ENCODE measurements around the gene UBTD2. TPM values are rescaled to one million over a fixed set of nuclear protein-coding genes. Genes with fewer than 3 reads are reported as not detected.

The UBTD2 gene
- total and polyA plus RNA-seq, 9 of the 15 experiments (the other 6 are each of a cell fraction or from before 2014, with no cell fraction given): 0.01 to 0.46 (median 0.15) TPM; not detected in 1

- TF ChIP-seq, protein P1, sequence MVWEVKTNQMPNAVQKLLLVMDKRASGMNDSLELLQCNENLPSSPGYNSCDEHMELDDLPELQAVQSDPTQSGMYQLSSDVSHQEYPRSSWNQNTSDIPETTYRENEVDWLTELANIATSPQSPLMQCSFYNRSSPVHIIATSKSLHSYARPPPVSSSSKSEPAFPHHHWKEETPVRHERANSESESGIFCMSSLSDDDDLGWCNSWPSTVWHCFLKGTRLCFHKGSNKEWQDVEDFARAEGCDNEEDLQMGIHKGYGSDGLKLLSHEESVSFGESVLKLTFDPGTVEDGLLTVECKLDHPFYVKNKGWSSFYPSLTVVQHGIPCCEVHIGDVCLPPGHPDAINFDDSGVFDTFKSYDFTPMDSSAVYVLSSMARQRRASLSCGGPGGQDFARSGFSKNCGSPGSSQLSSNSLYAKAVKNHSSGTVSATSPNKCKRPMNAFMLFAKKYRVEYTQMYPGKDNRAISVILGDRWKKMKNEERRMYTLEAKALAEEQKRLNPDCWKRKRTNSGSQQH (CRISPR knock-in tag; IDR thresholded peaks at IDR 0.05): no peak
- TF ChIP-seq, protein P2, sequence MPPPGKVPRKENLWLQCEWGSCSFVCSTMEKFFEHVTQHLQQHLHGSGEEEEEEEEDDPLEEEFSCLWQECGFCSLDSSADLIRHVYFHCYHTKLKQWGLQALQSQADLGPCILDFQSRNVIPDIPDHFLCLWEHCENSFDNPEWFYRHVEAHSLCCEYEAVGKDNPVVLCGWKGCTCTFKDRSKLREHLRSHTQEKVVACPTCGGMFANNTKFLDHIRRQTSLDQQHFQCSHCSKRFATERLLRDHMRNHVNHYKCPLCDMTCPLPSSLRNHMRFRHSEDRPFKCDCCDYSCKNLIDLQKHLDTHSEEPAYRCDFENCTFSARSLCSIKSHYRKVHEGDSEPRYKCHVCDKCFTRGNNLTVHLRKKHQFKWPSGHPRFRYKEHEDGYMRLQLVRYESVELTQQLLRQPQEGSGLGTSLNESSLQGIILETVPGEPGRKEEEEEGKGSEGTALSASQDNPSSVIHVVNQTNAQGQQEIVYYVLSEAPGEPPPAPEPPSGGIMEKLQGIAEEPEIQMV (tag; conservative IDR thresholded peaks at IDR 0.05; ENCODE audit: low read depth): no peak
- TF ChIP-seq BCL6 (CRISPR knock-in tag; IDR thresholded peaks at IDR 0.05) (no peak), DPF2 (IDR thresholded peaks at IDR 0.05) (0 out of 2 replicates have a peak, but pooled peaks have one; percentile 39), NR2C2 (CRISPR knock-in tag; IDR thresholded peaks at IDR 0.05) (no peak), NR2C2 (tag; IDR thresholded peaks at IDR 0.05) (peak; percentile 55), ZNF232 (CRISPR knock-in tag; IDR thresholded peaks at IDR 0.05) (no peak), KLF1 (tag; IDR thresholded peaks at IDR 0.05) (peak; percentile 75), CSDE1 (IDR thresholded peaks at IDR 0.05) (no peak), CBFA2T2 (conservative IDR thresholded peaks at IDR 0.05) (peak; percentile 49), SMAD4 (CRISPR knock-in tag; conservative IDR thresholded peaks at IDR 0.05) (0 out of 2 replicates have a peak, but pooled peaks have one; percentile 32), FOSL1 (tag; conservative IDR thresholded peaks at IDR 0.05) (0 out of 2 replicates have a peak, but pooled peaks have one; percentile 13), NR2C1 (IDR thresholded peaks at IDR 0.05) (no peak), NR2C1 (tag; IDR thresholded peaks at IDR 0.05) (0 out of 2 replicates have a peak, but pooled peaks have one; percentile 10), ESRRA (IDR thresholded peaks at IDR 0.05; ENCODE audit: borderline replicate concordance, low read depth) (peak; percentile 43; the same call in 1 of the 2 replicates), ID3 (CRISPR knock-in tag; IDR thresholded peaks at IDR 0.05) (no peak), ID3 (tag; IDR thresholded peaks at IDR 0.05) (peak; percentile 49; the same call in 1 of the 2 replicates), EP300 (IDR thresholded peaks at IDR 0.05; ENCODE audit: low read length) (0 out of 2 replicates have a peak, but pooled peaks have one; percentile 4), TEAD1 (CRISPR knock-in tag; IDR thresholded peaks at IDR 0.05) (peak in 1 of 2 experiments; percentile 79; a peak in 2 of 4 replicates), TAL1 (IDR thresholded peaks at IDR 0.05) (peak; percentile 53), CXXC5 (CRISPR knock-in tag; IDR thresholded peaks at IDR 0.05) (peak; percentile 63), SOX6 (IDR thresholded peaks at IDR 0.05) (peak; percentile 69), LCOR (CRISPR knock-in tag; IDR thresholded peaks at IDR 0.05) (0 out of 2 replicates have a peak, but pooled peaks have one; percentile 32), TEAD4 (IDR thresholded peaks at IDR 0.05; ENCODE audit: low read length) (peak; percentile 66), TEAD4 (CRISPR knock-in tag; IDR thresholded peaks at IDR 0.05; ENCODE audit: borderline replicate concordance) (no peak), SNIP1 (IDR thresholded peaks at IDR 0.05; ENCODE audit: low read depth) (no peak), KDM1A (IDR thresholded peaks at IDR 0.05) (peak; percentile 97 to 98)
- TF ChIP-seq, protein P3, sequence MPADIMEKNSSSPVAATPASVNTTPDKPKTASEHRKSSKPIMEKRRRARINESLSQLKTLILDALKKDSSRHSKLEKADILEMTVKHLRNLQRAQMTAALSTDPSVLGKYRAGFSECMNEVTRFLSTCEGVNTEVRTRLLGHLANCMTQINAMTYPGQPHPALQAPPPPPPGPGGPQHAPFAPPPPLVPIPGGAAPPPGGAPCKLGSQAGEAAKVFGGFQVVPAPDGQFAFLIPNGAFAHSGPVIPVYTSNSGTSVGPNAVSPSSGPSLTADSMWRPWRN (IDR thresholded peaks at IDR 0.05; ENCODE audit: low read depth): peak; percentile 72
Observed at GRCh38 chr5:172284611-172284980, 1.0 kb upstream of the UBTD2 start (continued).
